GM23338 (cell line): ENCODE measurements around the gene MTHFS. TPM values are rescaled to one million over a fixed set of nuclear protein-coding genes. Genes with fewer than 3 reads are reported as not detected.

ENCODE experiments used
- ATAC-seq: fragments of 200-7000 bp; cut with Tn5 transposase; 3 replicates; pipeline ENCODE4 v1.9.1; 2020
- DNase-seq: peaks from one replicate; pipeline ENCODE4 v3.0.0-alpha.2; 2015; ENCODE audit warnings: low spot score
- H2AFZ ChIP-seq: fragments of 200-600 bp; sonication (generic); 2 replicates; pipeline ENCODE4 v1.8.0; 2016; ENCODE audit warnings: antibody characterized with exemption, mild to moderate bottlenecking, moderate library complexity
- H3F3A ChIP-seq: fragments of 200-600 bp; sonication (generic); replicated peaks from 2 replicates; pipeline ENCODE4 v1.8.0; 2017; ENCODE audit warnings: antibody characterized with exemption, mixed run types, low read depth
- H3K27ac ChIP-seq: fragments of 200-600 bp; sonication (generic); 2 replicates; pipeline ENCODE4 v1.6.1; 2016; ENCODE audit warnings: low read depth
- H3K27me3 ChIP-seq: fragments of 200-600 bp; sonication (generic); 2 replicates; pipeline ENCODE4 v1.8.0; 2016; ENCODE audit warnings: mild to moderate bottlenecking, mixed run types, moderate library complexity; ENCODE audit not compliant: insufficient read depth
- H3K36me3 ChIP-seq: fragments of 200-600 bp; sonication (generic); 2 replicates; pipeline ENCODE4 v1.8.0; 2016; ENCODE audit warnings: mild to moderate bottlenecking; ENCODE audit not compliant: insufficient read depth
- H3K4me1 ChIP-seq: fragments of 200-600 bp; sonication (generic); 2 replicates; pipeline ENCODE4 v1.8.0; 2016; ENCODE audit warnings: mild to moderate bottlenecking, moderate library complexity; ENCODE audit not compliant: insufficient read depth
- H3K4me2 ChIP-seq: fragments of 200-600 bp; sonication (generic); 2 replicates; pipeline ENCODE4 v1.7.1; 2017; ENCODE audit warnings: mixed run types
- H3K4me3 ChIP-seq: fragments of 200-600 bp; sonication (generic); 2 replicates; pipeline ENCODE4 v1.6.1; 2016; ENCODE audit warnings: mixed run types
- H3K79me2 ChIP-seq: fragments of 200-600 bp; sonication (generic); replicated peaks from 2 replicates; pipeline ENCODE4 v1.8.0; 2017; ENCODE audit warnings: mild to moderate bottlenecking; ENCODE audit not compliant: insufficient read depth
- H3K9me2 ChIP-seq: fragments of 200-600 bp; sonication (generic); 2 replicates; pipeline ENCODE4 v1.8.0; 2017; ENCODE audit not compliant: insufficient read depth
- H4K20me1 ChIP-seq: fragments of 200-600 bp; sonication (generic); replicated peaks from 2 replicates; pipeline ENCODE4 v1.8.0; 2017; ENCODE audit warnings: mild to moderate bottlenecking; ENCODE audit not compliant: insufficient read depth
- H3K27ac Mint-ChIP-seq: 2 replicates; pipeline ENCODE4 v1.8.0; 2020; ENCODE audit warnings: inconsistent platforms, mild to moderate bottlenecking, moderate library complexity, mixed read lengths
- H3K27me3 Mint-ChIP-seq: 3 replicates; pipeline ENCODE4 v1.8.0; 2022; ENCODE audit warnings: low read depth, mild to moderate bottlenecking, moderate library complexity, mixed read lengths, inconsistent platforms; ENCODE audit not compliant: insufficient read depth, poor library complexity
- H3K36me3 Mint-ChIP-seq: 3 replicates; pipeline ENCODE4 v1.8.0; 2021; ENCODE audit warnings: low read depth, mild to moderate bottlenecking, inconsistent platforms, moderate library complexity, mixed read lengths
- H3K4me1 Mint-ChIP-seq: 3 replicates; pipeline ENCODE4 v1.8.0; 2020; ENCODE audit warnings: mild to moderate bottlenecking, inconsistent platforms, mixed read lengths
- H3K4me3 Mint-ChIP-seq: 3 replicates; pipeline ENCODE4 v1.8.0; 2021; ENCODE audit warnings: moderate library complexity, mild to moderate bottlenecking, inconsistent platforms, mixed read lengths
- H3K9me3 Mint-ChIP-seq: 3 replicates; pipeline ENCODE4 v1.8.0; 2020; ENCODE audit warnings: moderate library complexity, mild to moderate bottlenecking, inconsistent platforms, mixed read lengths
- CREB1 ChIP-seq: fragments of 250-450 bp; sonication (Bioruptor Pico); IDR thresholded peaks from 2 replicates; pipeline ENCODE4 v1.5.0; 2020; ENCODE audit warnings: low read depth, mild to moderate bottlenecking, moderate library complexity
- EZH2 ChIP-seq: fragments of 200-600 bp; sonication (generic); IDR thresholded peaks from one replicate; pipeline ENCODE4 v1.8.0; 2017; ENCODE audit warnings: antibody characterized with exemption, mild to moderate bottlenecking, low read depth; ENCODE audit not compliant: unreplicated experiment
- EZH2phosphoT487 ChIP-seq: fragments of 200-600 bp; sonication (generic); IDR thresholded peaks from one replicate; pipeline ENCODE4 v1.8.1; 2018; ENCODE audit warnings: antibody characterized with exemption; ENCODE audit not compliant: unreplicated experiment
- JUNB ChIP-seq: IDR thresholded peaks from one replicate; pipeline ENCODE4 v1.6.1; 2016; ENCODE audit warnings: antibody characterized with exemption; ENCODE audit not compliant: unreplicated experiment
- NANOG ChIP-seq: IDR thresholded peaks from 2 replicates; pipeline ENCODE4 v1.6.1; 2016; ENCODE audit warnings: antibody characterized with exemption, borderline replicate concordance
- POLR2AphosphoS5 ChIP-seq: IDR thresholded peaks from 2 replicates; pipeline ENCODE4 v1.6.1; 2016; ENCODE audit warnings: antibody characterized with exemption, low read depth
- ZNF114 ChIP-seq: fragments of 250-450 bp; sonication (Bioruptor Pico); IDR thresholded peaks from 2 replicates; pipeline ENCODE4 v1.5.0; 2020; ENCODE audit warnings: mild to moderate bottlenecking, moderate library complexity
- ZNF331 ChIP-seq: fragments of 250-450 bp; sonication (Bioruptor Pico); IDR thresholded peaks from 2 replicates; pipeline ENCODE4 v1.5.0; 2020; ENCODE audit warnings: low read depth, mild to moderate bottlenecking, moderate library complexity
- polyA plus RNA-seq: library from polyadenylated mRNA; unstranded; fragments of >200 nt; fragmentation: Nextera tagmentation; extraction: Ambion mirVana; gene quantifications from 2 replicates; pipeline ENCODE4 v1.2.1, GENCODE V29; 2016
- total RNA-seq: library from RNA; depleted of rRNA; stranded (reverse); fragments of >200 nt; shearing (Covaris generic); gene quantifications from 2 replicates; pipeline ENCODE4 v1.2.3, GENCODE V29; 2014
- TF ChIP-seq, protein P1 (sequence below), 2 experiments: fragments of 200-600 bp in 1 of 2; sonication (generic) in 1 of 2; conservative IDR thresholded peaks; 2 replicates each; pipeline versions ENCODE4 v1.5.1 to v1.6.1; 2016 to 2017; ENCODE audit warnings: antibody characterized with exemption in 2 of 2, low read depth in 2 of 2, mild to moderate bottlenecking in 2 of 2, moderate library complexity in 1 of 2
- TF ChIP-seq, protein P2 (sequence below): IDR thresholded peaks from one replicate; pipeline ENCODE4 v1.6.1; 2018; ENCODE audit warnings: antibody characterized with exemption; ENCODE audit not compliant: unreplicated experiment
- TF ChIP-seq, protein P3 (sequence below): IDR thresholded peaks from 2 replicates; pipeline ENCODE4 v1.6.1; 2016; ENCODE audit warnings: antibody characterized with exemption

MTHFS gene
- total and polyA plus RNA-seq, 2 experiments from 2014 or later, result 33.2 to 62.0 TPM

DNA sequence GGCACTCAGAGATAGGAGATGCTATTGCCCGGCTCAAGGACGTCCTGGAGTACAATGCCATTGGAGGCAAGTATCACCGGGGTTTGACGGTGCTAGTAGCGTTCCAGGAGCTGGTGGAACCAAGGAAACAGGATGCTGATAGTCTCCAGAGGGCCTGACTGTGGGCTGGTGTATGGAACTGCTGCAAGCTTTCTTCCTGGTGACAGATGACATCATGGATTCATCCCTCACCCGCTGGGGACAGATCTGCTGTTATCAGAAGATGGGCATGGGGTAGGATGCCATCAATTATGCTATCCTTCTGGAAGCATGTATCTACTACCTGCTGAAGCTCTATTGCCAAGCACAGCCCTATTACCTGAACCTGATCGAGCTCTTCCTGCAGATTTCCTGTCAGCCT is 47.8 kb upstream of the MTHFS start:
- DNase-seq (no peak), ATAC-seq (no peak)
- TF ChIP-seq EZH2phosphoT487 (no peak), ZNF331 (CRISPR knock-in tag) (no peak), POLR2AphosphoS5 (no peak), EZH2 (no peak), NANOG (no peak), JUNB (no peak), ZNF114 (no peak), CREB1 (CRISPR knock-in tag) (no peak)
- TF ChIP-seq, protein P1, sequence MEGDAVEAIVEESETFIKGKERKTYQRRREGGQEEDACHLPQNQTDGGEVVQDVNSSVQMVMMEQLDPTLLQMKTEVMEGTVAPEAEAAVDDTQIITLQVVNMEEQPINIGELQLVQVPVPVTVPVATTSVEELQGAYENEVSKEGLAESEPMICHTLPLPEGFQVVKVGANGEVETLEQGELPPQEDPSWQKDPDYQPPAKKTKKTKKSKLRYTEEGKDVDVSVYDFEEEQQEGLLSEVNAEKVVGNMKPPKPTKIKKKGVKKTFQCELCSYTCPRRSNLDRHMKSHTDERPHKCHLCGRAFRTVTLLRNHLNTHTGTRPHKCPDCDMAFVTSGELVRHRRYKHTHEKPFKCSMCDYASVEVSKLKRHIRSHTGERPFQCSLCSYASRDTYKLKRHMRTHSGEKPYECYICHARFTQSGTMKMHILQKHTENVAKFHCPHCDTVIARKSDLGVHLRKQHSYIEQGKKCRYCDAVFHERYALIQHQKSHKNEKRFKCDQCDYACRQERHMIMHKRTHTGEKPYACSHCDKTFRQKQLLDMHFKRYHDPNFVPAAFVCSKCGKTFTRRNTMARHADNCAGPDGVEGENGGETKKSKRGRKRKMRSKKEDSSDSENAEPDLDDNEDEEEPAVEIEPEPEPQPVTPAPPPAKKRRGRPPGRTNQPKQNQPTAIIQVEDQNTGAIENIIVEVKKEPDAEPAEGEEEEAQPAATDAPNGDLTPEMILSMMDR (conservative IDR thresholded peaks at IDR 0.05; ENCODE audit: low read depth in 2 of 2), result no peak
- TF ChIP-seq, protein P2, sequence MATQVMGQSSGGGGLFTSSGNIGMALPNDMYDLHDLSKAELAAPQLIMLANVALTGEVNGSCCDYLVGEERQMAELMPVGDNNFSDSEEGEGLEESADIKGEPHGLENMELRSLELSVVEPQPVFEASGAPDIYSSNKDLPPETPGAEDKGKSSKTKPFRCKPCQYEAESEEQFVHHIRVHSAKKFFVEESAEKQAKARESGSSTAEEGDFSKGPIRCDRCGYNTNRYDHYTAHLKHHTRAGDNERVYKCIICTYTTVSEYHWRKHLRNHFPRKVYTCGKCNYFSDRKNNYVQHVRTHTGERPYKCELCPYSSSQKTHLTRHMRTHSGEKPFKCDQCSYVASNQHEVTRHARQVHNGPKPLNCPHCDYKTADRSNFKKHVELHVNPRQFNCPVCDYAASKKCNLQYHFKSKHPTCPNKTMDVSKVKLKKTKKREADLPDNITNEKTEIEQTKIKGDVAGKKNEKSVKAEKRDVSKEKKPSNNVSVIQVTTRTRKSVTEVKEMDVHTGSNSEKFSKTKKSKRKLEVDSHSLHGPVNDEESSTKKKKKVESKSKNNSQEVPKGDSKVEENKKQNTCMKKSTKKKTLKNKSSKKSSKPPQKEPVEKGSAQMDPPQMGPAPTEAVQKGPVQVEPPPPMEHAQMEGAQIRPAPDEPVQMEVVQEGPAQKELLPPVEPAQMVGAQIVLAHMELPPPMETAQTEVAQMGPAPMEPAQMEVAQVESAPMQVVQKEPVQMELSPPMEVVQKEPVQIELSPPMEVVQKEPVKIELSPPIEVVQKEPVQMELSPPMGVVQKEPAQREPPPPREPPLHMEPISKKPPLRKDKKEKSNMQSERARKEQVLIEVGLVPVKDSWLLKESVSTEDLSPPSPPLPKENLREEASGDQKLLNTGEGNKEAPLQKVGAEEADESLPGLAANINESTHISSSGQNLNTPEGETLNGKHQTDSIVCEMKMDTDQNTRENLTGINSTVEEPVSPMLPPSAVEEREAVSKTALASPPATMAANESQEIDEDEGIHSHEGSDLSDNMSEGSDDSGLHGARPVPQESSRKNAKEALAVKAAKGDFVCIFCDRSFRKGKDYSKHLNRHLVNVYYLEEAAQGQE, result no peak
- Mint-ChIP-seq H3K27ac (no peak overlapping the region), H3K36me3 (no peaks in the 10 kb centered on the region), H3K9me3 (no peaks in the 10 kb centered on the region; the same call in 2 of the 3 replicates), H3K4me1 (peaks cover 5% of the 10 kb centered on the region; the same call in 1 of the 3 replicates), H3K27me3 (peaks cover 3% of the 10 kb centered on the region), H3K4me3 (no peak overlapping the region)
- Histone ChIP-seq H3K9me2 (no peaks in the 10 kb centered on the region), H2AFZ (no peak overlapping the region), H3K27ac (no peak overlapping the region), H3K27me3 (no peaks in the 10 kb centered on the region), H4K20me1 (no peaks in the 10 kb centered on the region), H3F3A (no peaks in the 10 kb centered on the region), H3K4me1 (no peaks in the 10 kb centered on the region), H3K36me3 (no peaks in the 10 kb centered on the region), H3K4me2 (no peak overlapping the region), H3K4me3 (no peak overlapping the region), H3K79me2 (no peaks in the 10 kb centered on the region)

DNA sequence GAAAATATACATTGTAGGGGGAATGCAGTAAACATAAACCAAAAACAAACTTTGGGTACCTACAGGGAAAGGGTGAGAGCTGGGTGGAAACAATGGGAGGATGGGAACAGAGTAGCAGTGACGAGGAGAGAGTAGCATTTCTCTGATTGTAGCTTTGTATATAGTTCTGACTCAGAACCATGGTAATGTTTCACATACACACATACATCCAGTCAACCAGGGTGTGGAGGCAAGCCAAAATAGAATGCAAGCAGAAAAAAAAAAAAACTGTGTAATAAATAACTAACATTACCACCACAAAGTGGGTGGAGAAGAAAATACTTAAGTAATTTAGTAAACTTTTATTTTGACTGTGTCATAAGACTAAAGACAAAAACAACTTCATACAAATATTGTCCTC is 47.0 kb upstream of the MTHFS start:
- no peaks in the 10 kb centered on the region for H3K27me3 ChIP-seq
- no peak overlapping the region for H3K4me3 ChIP-seq
- ATAC-seq (no peak), DNase-seq (no peak)
- no peak overlapping the region for H3K4me2 ChIP-seq
- Mint-ChIP-seq H3K36me3 (no peaks in the 10 kb centered on the region), H3K27ac (no peak overlapping the region), H3K4me3 (no peak overlapping the region), H3K27me3 (peaks cover 3% of the 10 kb centered on the region), H3K9me3 (no peaks in the 10 kb centered on the region; the same call in 2 of the 3 replicates), H3K4me1 (peaks cover 4% of the 10 kb centered on the region; the same call in 1 of the 3 replicates)
- no peaks in the 10 kb centered on the region for H3K9me2 ChIP-seq
- H3F3A ChIP-seq, result no peaks in the 10 kb centered on the region
- H3K36me3 ChIP-seq, result no peaks in the 10 kb centered on the region
- H3K27ac ChIP-seq, result no peak overlapping the region
- H4K20me1 ChIP-seq, result no peaks in the 10 kb centered on the region
- H3K79me2 ChIP-seq, result no peaks in the 10 kb centered on the region
- H2AFZ ChIP-seq, result no peak overlapping the region
- no peaks in the 10 kb centered on the region for H3K4me1 ChIP-seq
- TF ChIP-seq, protein P3, sequence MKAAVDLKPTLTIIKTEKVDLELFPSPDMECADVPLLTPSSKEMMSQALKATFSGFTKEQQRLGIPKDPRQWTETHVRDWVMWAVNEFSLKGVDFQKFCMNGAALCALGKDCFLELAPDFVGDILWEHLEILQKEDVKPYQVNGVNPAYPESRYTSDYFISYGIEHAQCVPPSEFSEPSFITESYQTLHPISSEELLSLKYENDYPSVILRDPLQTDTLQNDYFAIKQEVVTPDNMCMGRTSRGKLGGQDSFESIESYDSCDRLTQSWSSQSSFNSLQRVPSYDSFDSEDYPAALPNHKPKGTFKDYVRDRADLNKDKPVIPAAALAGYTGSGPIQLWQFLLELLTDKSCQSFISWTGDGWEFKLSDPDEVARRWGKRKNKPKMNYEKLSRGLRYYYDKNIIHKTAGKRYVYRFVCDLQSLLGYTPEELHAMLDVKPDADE, result no peak
- TF ChIP-seq POLR2AphosphoS5 (no peak), JUNB (no peak), ZNF331 (CRISPR knock-in tag) (no peak), EZH2 (no peak)
- TF ChIP-seq, protein P1 (conservative IDR thresholded peaks at IDR 0.05; ENCODE audit: low read depth in 2 of 2), result no peak
- TF ChIP-seq, protein P2, result no peak
